ENCODE data around the gene GALNT8. TPM values are rescaled to one million over a fixed set of nuclear protein-coding genes. Genes with fewer than 3 reads are reported as not detected.

The GALNT8 gene
- total RNA-seq, 1 experiment from 2014 or later, result not detected

- TF ChIP-seq TCF7L2 (IDR thresholded peaks at IDR 0.05; ENCODE audit: low read depth, low read length) (no peak), CTCF (IDR thresholded peaks at IDR 0.05) (no peak), REST (IDR thresholded peaks at IDR 0.05; ENCODE audit: insufficient read depth in 1 of 2, low read depth in 2 of 2, low read length in 1 of 2) (no peak), SIN3A (IDR thresholded peaks at IDR 0.05; ENCODE audit: borderline replicate concordance, insufficient read depth, low read depth, low read length) (no peak), POLR2AphosphoS5 (IDR thresholded peaks at IDR 0.05; ENCODE audit: low read depth, low read length) (no peak)
- in situ Hi-C loops (cut with HindIII; ENCODE audit: low pct_unique_long_range_greater_than_20kb, low sequenced_read_pairs), result no loop called here
- intact Hi-C loops (cut with micrococcal nuclease; ENCODE audit: unreplicated experiment), result no loop called here
- H3K27me3 ChIP-seq (ENCODE audit: control insufficient read depth, insufficient read depth, low read length), result no peaks in the 10 kb centered on the region
- no peaks in the 10 kb centered on the region for H3K36me3 ChIP-seq (ENCODE audit: control insufficient read depth, insufficient read depth, low read length)
- no TSS peak for BruUV-seq (replicated peaks)
- ATAC-seq (no peak), DNase-seq (ENCODE audit: low read depth, low spot score) (no peak)
- H3K4me1 ChIP-seq (ENCODE audit: control insufficient read depth, insufficient read depth, low read length), result no peaks in the 10 kb centered on the region
- H3K27ac ChIP-seq (ENCODE audit: low read length), result no peak overlapping the region
- no peak overlapping the region for H3K4me3 ChIP-seq (ENCODE audit: low read depth in 2 of 2, low read length in 2 of 2)
- ChIA-PET CTCF (no interaction called here), POLR2A (no interaction called here)
- no peaks in the 10 kb centered on the region for H3K9me3 ChIP-seq (ENCODE audit: control insufficient read depth, insufficient read depth, low read depth, low read length)
These were observed 22.8 kb downstream of the GALNT8 start for GRCh38 chr12:4743046-4743445.

- no peaks in the 10 kb centered on the region for H3K36me3 ChIP-seq (ENCODE audit: control insufficient read depth, insufficient read depth, low read length)
- TF ChIP-seq CTCF (IDR thresholded peaks at IDR 0.05) (no peak), SIN3A (IDR thresholded peaks at IDR 0.05; ENCODE audit: borderline replicate concordance, insufficient read depth, low read depth, low read length) (no peak), TCF7L2 (IDR thresholded peaks at IDR 0.05; ENCODE audit: low read depth, low read length) (no peak), REST (IDR thresholded peaks at IDR 0.05; ENCODE audit: insufficient read depth in 1 of 2, low read depth in 2 of 2, low read length in 1 of 2) (no peak), POLR2AphosphoS5 (IDR thresholded peaks at IDR 0.05; ENCODE audit: low read depth, low read length) (no peak)
- CTCF ChIA-PET, result no interaction called here
- ATAC-seq (no peak), DNase-seq (ENCODE audit: low read depth, low spot score) (no peak)
- H3K9me3 ChIP-seq (ENCODE audit: control insufficient read depth, insufficient read depth, low read depth, low read length), result no peaks in the 10 kb centered on the region
- BruUV-seq (replicated peaks), result no TSS peak
- no peaks in the 10 kb centered on the region for H3K27me3 ChIP-seq (ENCODE audit: control insufficient read depth, insufficient read depth, low read length)
- POLR2A ChIA-PET, result no interaction called here
- intact Hi-C loops (cut with micrococcal nuclease; ENCODE audit: unreplicated experiment) (no loop called here), in situ Hi-C loops (cut with HindIII; ENCODE audit: low pct_unique_long_range_greater_than_20kb, low sequenced_read_pairs) (no loop called here)
- no peak overlapping the region for H3K27ac ChIP-seq (ENCODE audit: low read length)
- H3K4me3 ChIP-seq (ENCODE audit: low read depth in 2 of 2, low read length in 2 of 2), result no peak overlapping the region
- no peaks in the 10 kb centered on the region for H3K4me1 ChIP-seq (ENCODE audit: control insufficient read depth, insufficient read depth, low read length)
These were observed 24.5 kb downstream of the GALNT8 start for GRCh38 chr12:4744709-4745108.
